Measurements from ENCODE around the gene IGSF5. TPM values are rescaled to one million over a fixed set of nuclear protein-coding genes. Genes with fewer than 3 reads are reported as not detected.

Gene IGSF5
- polyA plus RNA-seq, 1 donor (not counting 4 experiments of a cell fraction or from before 2014, with no cell fraction given) = not detected

DNA sequence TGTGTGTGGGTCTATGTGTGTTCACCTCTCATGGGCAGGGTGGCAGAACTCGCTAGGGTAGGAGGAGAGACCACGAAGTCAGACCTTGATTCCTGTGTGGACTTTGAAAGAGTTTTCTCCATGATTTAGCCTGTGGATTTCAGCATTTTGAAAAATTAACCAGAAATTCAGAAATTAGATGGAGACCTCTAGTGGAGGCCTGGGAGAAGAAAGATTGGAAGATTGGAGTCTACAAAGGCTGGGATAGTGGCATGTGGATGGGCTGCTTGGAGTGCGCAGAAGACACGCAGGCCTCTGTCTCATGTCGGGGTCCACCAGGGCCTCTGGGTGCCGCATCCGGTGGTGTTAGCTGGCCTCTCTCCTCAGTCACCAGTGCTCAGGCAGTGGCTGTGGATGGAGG, 18.9 kb upstream of the IGSF5 start:
- Histone ChIP-seq H4K20me1 (ENCODE audit: control insufficient read depth, extremely low read depth, insufficient read depth, low read length) (no peaks in the 10 kb centered on the region), H3K27ac (ENCODE audit: control insufficient read depth, insufficient read depth, low read length) (no peak overlapping the region), H3K9ac (ENCODE audit: control insufficient read depth, extremely low read depth, insufficient read depth, low read length) (no peak overlapping the region), H3K9me1 (ENCODE audit: control insufficient read depth, extremely low read depth, insufficient read depth, low read length) (no peaks in the 10 kb centered on the region), H3K4me2 (ENCODE audit: control insufficient read depth, extremely low read depth, insufficient read depth, low read depth, low read length) (no peak overlapping the region), H3K36me3 (ENCODE audit: control insufficient read depth in 2 of 2, extremely low read depth in 1 of 2, insufficient read depth in 2 of 2, low read length in 2 of 2) (no peaks in the 10 kb centered on the region), H2AFZ (ENCODE audit: control insufficient read depth, low read length) (no peak overlapping the region), H3K9me3 (ENCODE audit: control insufficient read depth, low read depth, low read length) (peaks cover 10% of the 10 kb centered on the region), H3K4me3 (ENCODE audit: control insufficient read depth in 2 of 3, extremely low read depth in 1 of 3, insufficient read depth in 2 of 3, low read depth in 1 of 3, low read length in 3 of 3) (no peak overlapping the region), H3K27me3 (ENCODE audit: control insufficient read depth, extremely low read depth, insufficient read depth, low read length) (no peaks in the 10 kb centered on the region), H3K4me1 (ENCODE audit: control insufficient read depth, extremely low read depth, insufficient read depth, low read length) (no peaks in the 10 kb centered on the region), H3K79me2 (ENCODE audit: control insufficient read depth, insufficient read depth, low read length) (no peaks in the 10 kb centered on the region)
- FAIRE-seq (no peak), DNase-seq (ENCODE audit: low read depth, low spot score) (no peak)
- dilution Hi-C loops (cut with MboI; ENCODE audit: extremely low pct_ligation_motif_present, low sequenced_read_pairs) = no loop called here
- peak in 1 of 3 experiments; percentile 15 for TF ChIP-seq CTCF (optimal IDR thresholded peaks at IDR 0.05 in 1 of 3, IDR thresholded peaks at IDR 0.05 in 1 of 3, conservative IDR thresholded peaks at IDR 0.05 in 1 of 3; ENCODE audit: extremely low read depth in 1 of 3, insufficient read depth in 2 of 3, low read length in 3 of 3)
- TF ChIP-seq EZH2 (IDR thresholded peaks at IDR 0.05; ENCODE audit: low read length) = no peak

GRCh38 chr21:39727401-39728120, 17.4 kb upstream of the IGSF5 start:
- H3K9ac ChIP-seq (ENCODE audit: control insufficient read depth, extremely low read depth, insufficient read depth, low read length) = no peak overlapping the region
- no peak for TF ChIP-seq CTCF (optimal IDR thresholded peaks at IDR 0.05 in 1 of 3, IDR thresholded peaks at IDR 0.05 in 1 of 3, conservative IDR thresholded peaks at IDR 0.05 in 1 of 3; ENCODE audit: extremely low read depth in 1 of 3, insufficient read depth in 2 of 3, low read length in 3 of 3)
- no peak for TF ChIP-seq EZH2 (IDR thresholded peaks at IDR 0.05; ENCODE audit: low read length)
- no peaks in the 10 kb centered on the region for H3K36me3 ChIP-seq (ENCODE audit: control insufficient read depth in 2 of 2, extremely low read depth in 1 of 2, insufficient read depth in 2 of 2, low read length in 2 of 2)
- H2AFZ ChIP-seq (ENCODE audit: control insufficient read depth, low read length) = no peak overlapping the region
- DNase-seq (ENCODE audit: low read depth, low spot score) = no peak
- H3K9me1 ChIP-seq (ENCODE audit: control insufficient read depth, extremely low read depth, insufficient read depth, low read length) = no peaks in the 10 kb centered on the region
- peaks cover 10% of the 10 kb centered on the region for H3K9me3 ChIP-seq (ENCODE audit: control insufficient read depth, low read depth, low read length)
- FAIRE-seq = no peak
- no peaks in the 10 kb centered on the region for H3K79me2 ChIP-seq (ENCODE audit: control insufficient read depth, insufficient read depth, low read length)
- dilution Hi-C loops (cut with MboI; ENCODE audit: extremely low pct_ligation_motif_present, low sequenced_read_pairs) = no loop called here
- H4K20me1 ChIP-seq (ENCODE audit: control insufficient read depth, extremely low read depth, insufficient read depth, low read length) = no peaks in the 10 kb centered on the region
- no peaks in the 10 kb centered on the region for H3K4me1 ChIP-seq (ENCODE audit: control insufficient read depth, extremely low read depth, insufficient read depth, low read length)
- H3K27me3 ChIP-seq (ENCODE audit: control insufficient read depth, extremely low read depth, insufficient read depth, low read length) = no peaks in the 10 kb centered on the region
- no peak overlapping the region for H3K4me3 ChIP-seq (ENCODE audit: control insufficient read depth in 2 of 3, extremely low read depth in 1 of 3, insufficient read depth in 2 of 3, low read depth in 1 of 3, low read length in 3 of 3)
- no peak overlapping the region for H3K4me2 ChIP-seq (ENCODE audit: control insufficient read depth, extremely low read depth, insufficient read depth, low read depth, low read length)
- no peak overlapping the region for H3K27ac ChIP-seq (ENCODE audit: control insufficient read depth, insufficient read depth, low read length)

All from keratinocyte (primary cell).